ENCODE measurements around the gene MTREX. TPM values are rescaled to one million over a fixed set of nuclear protein-coding genes. Genes with fewer than 3 reads are reported as not detected.

MTREX gene
- total RNA-seq, 1 donor from 2014 or later, result 35.7 TPM

- DNase-seq (ENCODE audit: low read depth), result no peak
- Histone ChIP-seq H3K27me3 (ENCODE audit: control insufficient read depth, insufficient read depth, low read length) (no peaks in the 10 kb centered on the region), H3K36me3 (ENCODE audit: control insufficient read depth, insufficient read depth, low read length) (no peaks in the 10 kb centered on the region), H3K4me3 (ENCODE audit: low read depth, low read length) (no peak overlapping the region)
- TF ChIP-seq CTCF (IDR thresholded peaks at IDR 0.05; ENCODE audit: insufficient read depth, low read length, poor library complexity, severe bottlenecking), result no peak
Observed at GRCh38 chr5:55385846-55386245, 78.1 kb downstream of the MTREX start.

- Histone ChIP-seq H3K27me3 (ENCODE audit: control insufficient read depth, insufficient read depth, low read length) (no peaks in the 10 kb centered on the region), H3K4me3 (ENCODE audit: low read depth, low read length) (no peak overlapping the region), H3K36me3 (ENCODE audit: control insufficient read depth, insufficient read depth, low read length) (no peaks in the 10 kb centered on the region)
- no peak for TF ChIP-seq CTCF (IDR thresholded peaks at IDR 0.05; ENCODE audit: insufficient read depth, low read length, poor library complexity, severe bottlenecking)
- no peak for DNase-seq (ENCODE audit: low read depth)
Observed at GRCh38 chr5:55386356-55386755, 78.6 kb downstream of the MTREX start.

- H3K36me3 ChIP-seq (ENCODE audit: control insufficient read depth, insufficient read depth, low read length), result no peaks in the 10 kb centered on the region
- no peak for TF ChIP-seq CTCF (IDR thresholded peaks at IDR 0.05; ENCODE audit: insufficient read depth, low read length, poor library complexity, severe bottlenecking)
- H3K4me3 ChIP-seq (ENCODE audit: low read depth, low read length), result no peak overlapping the region
- DNase-seq (ENCODE audit: low read depth), result no peak
- H3K27me3 ChIP-seq (ENCODE audit: control insufficient read depth, insufficient read depth, low read length), result no peaks in the 10 kb centered on the region
Observed at GRCh38 chr5:55387865-55388264, 80.1 kb downstream of the MTREX start.

- TF ChIP-seq CTCF (IDR thresholded peaks at IDR 0.05; ENCODE audit: insufficient read depth, low read length, poor library complexity, severe bottlenecking), result no peak
- Histone ChIP-seq H3K27me3 (ENCODE audit: control insufficient read depth, insufficient read depth, low read length) (no peaks in the 10 kb centered on the region), H3K4me3 (ENCODE audit: low read depth, low read length) (no peak overlapping the region), H3K36me3 (ENCODE audit: control insufficient read depth, insufficient read depth, low read length) (no peaks in the 10 kb centered on the region)
- DNase-seq (ENCODE audit: low read depth), result no peak
Observed at GRCh38 chr5:55391707-55392106, 83.9 kb downstream of the MTREX start.

GRCh38 chr5:55392669-55393068 is 84.9 kb downstream of the MTREX start:
- DNase-seq (ENCODE audit: low read depth), result no peak
- TF ChIP-seq CTCF (IDR thresholded peaks at IDR 0.05; ENCODE audit: insufficient read depth, low read length, poor library complexity, severe bottlenecking), result no peak
- H3K4me3 ChIP-seq (ENCODE audit: low read depth, low read length), result no peak overlapping the region
- H3K36me3 ChIP-seq (ENCODE audit: control insufficient read depth, insufficient read depth, low read length), result no peaks in the 10 kb centered on the region
- H3K27me3 ChIP-seq (ENCODE audit: control insufficient read depth, insufficient read depth, low read length), result no peaks in the 10 kb centered on the region

- TF ChIP-seq CTCF (IDR thresholded peaks at IDR 0.05; ENCODE audit: insufficient read depth, low read length, poor library complexity, severe bottlenecking), result no peak
- no peak for DNase-seq (ENCODE audit: low read depth)
- no peaks in the 10 kb centered on the region for H3K27me3 ChIP-seq (ENCODE audit: control insufficient read depth, insufficient read depth, low read length)
- H3K4me3 ChIP-seq (ENCODE audit: low read depth, low read length), result no peak overlapping the region
- H3K36me3 ChIP-seq (ENCODE audit: control insufficient read depth, insufficient read depth, low read length), result no peaks in the 10 kb centered on the region
Observed at GRCh38 chr5:55393501-55394175, 85.8 kb downstream of the MTREX start.
